GM12873 (cell line): ENCODE measurements around the gene PRELID1.

Source experiments
- TF ChIP-seq, protein P1 (sequence below): IDR thresholded peaks from 2 replicates; pipeline ENCODE4 v1.5.1; 2012; ENCODE audit warnings: low read depth, mild to moderate bottlenecking, moderate library complexity, low read length, control low read depth; ENCODE audit not compliant: insufficient read depth; ENCODE audit errors: missing control alignments

The PRELID1 gene, protein sequence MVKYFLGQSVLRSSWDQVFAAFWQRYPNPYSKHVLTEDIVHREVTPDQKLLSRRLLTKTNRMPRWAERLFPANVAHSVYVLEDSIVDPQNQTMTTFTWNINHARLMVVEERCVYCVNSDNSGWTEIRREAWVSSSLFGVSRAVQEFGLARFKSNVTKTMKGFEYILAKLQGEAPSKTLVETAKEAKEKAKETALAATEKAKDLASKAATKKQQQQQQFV

DNA sequence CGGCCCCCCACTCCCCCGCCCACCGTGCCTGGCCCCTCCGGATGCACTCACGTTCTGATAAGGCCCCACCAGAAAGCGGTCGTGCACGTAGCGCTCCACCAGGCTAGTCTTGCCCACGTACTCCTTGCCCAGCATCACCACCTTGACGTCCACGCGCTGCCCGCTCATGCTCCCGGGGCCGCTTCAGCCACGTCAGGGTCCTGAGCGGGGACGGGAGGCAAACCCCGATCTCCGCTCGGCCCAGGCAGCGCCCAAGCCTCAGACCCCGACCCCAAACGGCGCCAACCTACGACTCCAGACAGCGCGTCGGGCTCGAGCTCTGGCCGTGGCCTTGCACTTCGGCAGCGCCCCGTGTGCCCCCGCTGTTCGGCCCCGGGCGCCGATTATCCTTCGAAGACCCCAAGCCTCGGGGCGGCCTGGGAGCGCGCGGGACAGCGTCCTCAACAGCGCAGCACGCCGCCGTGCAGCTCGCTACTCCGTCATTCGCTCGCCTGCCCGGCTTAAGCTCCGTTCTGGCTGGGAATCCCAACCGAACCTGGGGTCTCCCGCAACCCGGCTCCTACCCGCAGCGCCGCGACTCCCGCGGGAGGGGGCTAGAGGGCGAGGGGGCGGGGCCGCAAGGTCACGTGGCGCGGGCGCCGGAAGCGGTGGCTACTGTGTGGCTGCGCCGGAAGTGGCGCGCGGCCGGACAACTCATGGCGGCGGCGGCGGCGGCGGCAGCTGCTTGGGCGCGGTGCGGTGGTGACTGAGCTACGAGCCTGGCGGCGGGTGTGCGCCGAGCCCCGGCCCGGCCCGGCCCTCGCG is at the start of gene PRELID1, which contains the start of gene RAB24:
PRELID1 (plus strand) TSS at position 679 of the 804 bp plus-strand sequence. CDS start 187 bp downstream, outside the sequence.
RAB24 (minus strand) TSS at position 599 of the 804 bp plus-strand sequence; CDS start at position 168, 431 bp downstream.
- TF ChIP-seq, protein P1, sequence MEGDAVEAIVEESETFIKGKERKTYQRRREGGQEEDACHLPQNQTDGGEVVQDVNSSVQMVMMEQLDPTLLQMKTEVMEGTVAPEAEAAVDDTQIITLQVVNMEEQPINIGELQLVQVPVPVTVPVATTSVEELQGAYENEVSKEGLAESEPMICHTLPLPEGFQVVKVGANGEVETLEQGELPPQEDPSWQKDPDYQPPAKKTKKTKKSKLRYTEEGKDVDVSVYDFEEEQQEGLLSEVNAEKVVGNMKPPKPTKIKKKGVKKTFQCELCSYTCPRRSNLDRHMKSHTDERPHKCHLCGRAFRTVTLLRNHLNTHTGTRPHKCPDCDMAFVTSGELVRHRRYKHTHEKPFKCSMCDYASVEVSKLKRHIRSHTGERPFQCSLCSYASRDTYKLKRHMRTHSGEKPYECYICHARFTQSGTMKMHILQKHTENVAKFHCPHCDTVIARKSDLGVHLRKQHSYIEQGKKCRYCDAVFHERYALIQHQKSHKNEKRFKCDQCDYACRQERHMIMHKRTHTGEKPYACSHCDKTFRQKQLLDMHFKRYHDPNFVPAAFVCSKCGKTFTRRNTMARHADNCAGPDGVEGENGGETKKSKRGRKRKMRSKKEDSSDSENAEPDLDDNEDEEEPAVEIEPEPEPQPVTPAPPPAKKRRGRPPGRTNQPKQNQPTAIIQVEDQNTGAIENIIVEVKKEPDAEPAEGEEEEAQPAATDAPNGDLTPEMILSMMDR: peak; percentile 48

DNA sequence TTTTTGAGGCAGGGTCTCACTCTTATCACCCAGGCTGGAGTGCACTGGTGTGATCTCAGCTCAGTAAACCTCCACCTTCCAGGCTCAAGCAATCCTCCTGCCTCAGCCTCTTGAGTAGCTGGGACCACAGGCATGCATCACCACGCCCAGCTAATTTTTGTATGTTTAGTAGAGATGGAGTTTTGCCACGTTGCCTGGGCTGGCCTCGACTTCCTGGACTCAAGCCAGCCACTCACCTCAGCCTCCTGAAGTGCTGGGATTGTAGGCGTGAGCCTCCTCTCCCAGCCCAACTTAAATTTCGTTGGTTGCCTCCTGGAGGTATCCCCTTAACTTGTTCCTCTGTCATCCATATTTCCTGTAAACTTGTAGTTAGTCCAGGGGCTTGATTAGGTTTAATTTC is 47.3 kb upstream of the PRELID1 start:
- TF ChIP-seq, protein P1: no peak

DNA sequence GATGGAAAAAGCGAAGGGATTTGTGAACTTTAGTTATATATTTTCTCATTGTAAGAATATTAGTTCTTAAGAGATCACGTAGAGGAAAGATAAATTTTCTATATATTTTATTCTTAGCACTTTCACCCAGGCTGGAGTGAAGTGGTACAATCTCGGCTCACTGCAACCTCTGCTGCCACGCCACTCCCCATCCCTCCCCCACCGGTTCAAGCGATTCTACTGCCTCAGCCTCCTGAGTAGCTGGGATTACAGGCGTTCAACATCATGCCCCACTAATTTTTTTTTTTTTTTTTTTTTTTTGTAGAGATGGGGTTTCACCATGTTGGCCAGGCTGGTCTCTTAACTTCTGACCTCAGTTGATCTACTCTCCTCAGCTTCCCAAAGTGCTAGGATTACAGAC is 42.6 kb upstream of the PRELID1 start:
- TF ChIP-seq, protein P1: no peak

DNA sequence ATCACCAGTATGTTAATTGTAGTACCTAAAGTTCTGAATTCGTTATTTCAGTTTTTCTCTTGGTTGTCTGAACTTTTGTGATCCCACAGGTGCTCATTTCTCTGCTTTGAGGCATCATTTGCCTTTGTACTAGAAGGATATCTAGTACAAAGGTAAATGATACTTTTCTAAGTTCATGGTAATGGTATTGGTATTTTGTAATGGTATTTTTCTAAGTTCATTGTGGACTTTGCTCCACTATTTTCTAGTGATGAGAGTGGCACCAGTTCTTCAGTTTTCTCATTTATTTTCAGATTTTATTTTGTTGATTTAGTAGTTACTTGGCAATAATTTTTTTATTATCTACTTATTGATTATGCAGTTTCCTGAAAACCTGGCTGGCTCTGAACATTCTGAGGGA is 42.1 kb upstream of the PRELID1 start:
- TF ChIP-seq, protein P1: no peak

DNA sequence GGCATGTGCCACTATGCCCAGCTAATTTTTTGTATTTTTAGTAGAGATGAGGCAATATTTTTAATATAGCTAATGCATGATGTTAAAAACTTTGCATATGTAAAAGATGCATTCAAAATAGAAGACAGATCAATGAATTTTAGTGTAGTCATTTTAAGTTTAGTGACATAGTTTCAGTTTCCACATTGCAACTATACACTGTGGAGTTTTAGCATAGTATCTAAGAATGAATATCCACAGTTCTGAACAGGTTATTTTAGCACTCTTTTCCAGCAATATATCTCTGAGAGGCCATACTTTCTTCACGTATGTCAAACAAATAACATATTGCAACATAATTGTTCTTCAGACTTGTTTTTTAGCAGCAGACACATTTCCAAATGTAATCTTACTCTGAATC is 39.4 kb upstream of the PRELID1 start:
- TF ChIP-seq, protein P1: no peak

DNA sequence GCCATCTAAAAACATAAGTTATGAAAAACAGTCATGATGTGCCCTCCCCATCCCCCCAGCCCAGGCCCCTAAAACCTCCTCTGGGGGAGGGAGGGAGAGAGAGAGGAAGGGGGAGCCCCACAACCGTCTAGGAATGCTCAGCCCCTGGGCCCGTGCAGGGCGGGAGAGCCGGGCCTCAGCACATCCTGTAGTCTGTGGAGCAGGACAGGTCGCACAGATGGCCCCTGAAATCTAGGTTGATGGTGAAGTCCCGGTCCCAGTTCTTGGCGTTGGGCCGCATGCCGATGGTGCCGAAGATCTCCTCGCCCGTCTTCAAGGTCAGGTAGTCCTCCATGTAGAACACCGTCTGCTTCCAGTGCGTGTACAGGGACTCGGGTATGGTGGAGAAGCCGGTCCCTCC is 38.2 kb upstream of the PRELID1 start:
- TF ChIP-seq, protein P1: no peak

DNA sequence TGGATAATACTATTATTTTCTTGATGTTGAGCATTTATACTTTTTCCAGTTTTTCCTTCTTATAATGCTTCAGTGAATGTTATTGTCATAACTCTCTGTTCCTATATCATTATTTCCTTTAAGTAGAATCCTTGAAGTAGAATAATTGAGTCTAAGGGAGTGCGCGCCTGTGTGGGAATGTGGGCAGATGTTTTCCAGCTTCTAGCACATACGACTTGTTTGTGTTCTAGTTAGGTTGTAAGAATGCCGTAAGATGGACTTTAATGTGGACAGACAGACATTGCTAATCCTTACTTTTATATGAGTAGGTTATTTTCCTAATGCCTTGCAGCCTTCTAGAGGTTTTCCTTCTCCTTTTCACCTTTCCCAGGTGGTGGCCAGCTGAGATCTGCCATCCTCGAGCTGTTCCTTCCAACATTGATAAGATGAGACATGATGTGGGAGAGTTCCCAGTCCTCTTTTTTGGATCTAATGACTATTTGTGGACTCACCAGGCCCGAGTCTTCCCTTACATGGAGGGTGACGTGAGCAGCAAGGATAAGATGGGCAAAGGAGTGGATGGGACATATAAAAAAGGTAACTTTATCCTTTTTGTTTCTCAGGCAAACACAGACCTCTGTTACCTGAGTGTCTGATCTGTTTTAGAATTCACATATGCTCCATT is 34.2 kb upstream of the PRELID1 start:
- TF ChIP-seq, protein P1: no peak
